ENCODE results near the gene ST6GALNAC4. TPM values are rescaled to one million over a fixed set of nuclear protein-coding genes. Genes with fewer than 3 reads are reported as not detected.

Gene ST6GALNAC4
- total and polyA plus RNA-seq, 9 of the 15 experiments (the other 6 are each of a cell fraction or from before 2014, with no cell fraction given) = 2.6 to 43.1 (median 15.4) TPM

GRCh38 chr9:127930231-127931091 lies 13.6 kb upstream of the ST6GALNAC4 start, which contains the start of gene PIP5KL1 (continued):
- peak; percentile 13; the same call in 1 of the 2 replicates for TF ChIP-seq MXI1 (IDR thresholded peaks at IDR 0.05; ENCODE audit: low read depth, low read length)
- 0 out of 2 replicates have a peak, but pooled peaks have one; percentile 68 for TF ChIP-seq IRF1 (CRISPR knock-in tag; IDR thresholded peaks at IDR 0.05; ENCODE audit: borderline replicate concordance)
- peak in 1 of 2 experiments; percentile 76; a peak in 2 of 4 replicates for TF ChIP-seq RCOR1 (IDR thresholded peaks at IDR 0.05; ENCODE audit: borderline replicate concordance in 1 of 2, low read depth in 2 of 2, low read length in 2 of 2)
- no peak for TF ChIP-seq TRIM28 (IDR thresholded peaks at IDR 0.05)
- TF ChIP-seq ZNF785 (CRISPR knock-in tag; IDR thresholded peaks at IDR 0.05) = no peak
- peak; percentile 73; the same call in 1 of the 2 replicates for TF ChIP-seq KLF13 (tag; IDR thresholded peaks at IDR 0.05; ENCODE audit: borderline replicate concordance, low read depth)
- no peak for TF ChIP-seq THRAP3 (IDR thresholded peaks at IDR 0.05; ENCODE audit: borderline replicate concordance)
- TF ChIP-seq ZNF277 (CRISPR knock-in tag; IDR thresholded peaks at IDR 0.05; ENCODE audit: borderline replicate concordance) = no peak
- TF ChIP-seq RREB1 (CRISPR knock-in tag; IDR thresholded peaks at IDR 0.05) = no peak
- no peak for TF ChIP-seq CTCFL (IDR thresholded peaks at IDR 0.05; ENCODE audit: borderline replicate concordance, insufficient read depth, low read depth, low read length, poor library complexity, severe bottlenecking)
- no peak for TF ChIP-seq ZNF143 (CRISPR knock-in tag; IDR thresholded peaks at IDR 0.05)
